ENCODE measurements around the gene THEMIS.
"Not testable (repeated sequence)": the region's sequence is repeated elsewhere in the genome, so short reads cannot be mapped to it uniquely, and the experiment has no call there.

Gene THEMIS

GRCh38 chr6:127914240-127914639 lies 13.4 kb upstream of the THEMIS start:
- DNase-seq (ENCODE audit: low read depth in 3 of 3, low spot score in 1 of 3), result no peak

GRCh38 chr6:127912914-127913313 lies 12.1 kb upstream of the THEMIS start:
- DNase-seq (ENCODE audit: low read depth in 3 of 3, low spot score in 1 of 3), result no peak

GRCh38 chr6:127907960-127908640 lies 7.2 kb upstream of the THEMIS start:
- no peak for DNase-seq (ENCODE audit: low read depth in 3 of 3, low spot score in 1 of 3)

GRCh38 chr6:127904160-127904559 lies 3.3 kb upstream of the THEMIS start:
- no peak for DNase-seq (ENCODE audit: low read depth in 3 of 3, low spot score in 1 of 3)

DNA sequence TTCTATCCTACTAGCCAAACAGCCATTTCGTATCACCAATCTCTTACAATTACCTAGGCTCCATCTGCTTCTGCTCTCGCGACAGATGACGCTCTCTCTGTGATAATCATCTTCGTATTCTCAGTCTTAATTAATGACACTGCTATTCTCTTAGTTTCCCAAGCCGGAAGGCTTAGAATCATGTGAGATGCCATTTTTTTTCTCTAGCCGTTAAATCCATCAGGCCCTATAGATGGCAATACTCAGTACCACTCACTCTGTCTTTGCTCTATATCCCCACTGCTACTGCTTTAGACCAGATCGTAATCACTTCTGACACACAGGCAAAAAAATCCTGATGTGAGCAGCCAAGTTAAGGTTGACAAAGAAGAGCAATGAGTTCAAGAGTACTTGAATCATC lies 2.1 kb upstream of the THEMIS start:
- DNase-seq (ENCODE audit: low read depth in 3 of 3, low spot score in 1 of 3), result no peak

- no peak for DNase-seq (ENCODE audit: low read depth in 3 of 3, low spot score in 1 of 3)
Observed at GRCh38 chr6:127897484-127897883, 3.4 kb downstream of the THEMIS start.

DNA sequence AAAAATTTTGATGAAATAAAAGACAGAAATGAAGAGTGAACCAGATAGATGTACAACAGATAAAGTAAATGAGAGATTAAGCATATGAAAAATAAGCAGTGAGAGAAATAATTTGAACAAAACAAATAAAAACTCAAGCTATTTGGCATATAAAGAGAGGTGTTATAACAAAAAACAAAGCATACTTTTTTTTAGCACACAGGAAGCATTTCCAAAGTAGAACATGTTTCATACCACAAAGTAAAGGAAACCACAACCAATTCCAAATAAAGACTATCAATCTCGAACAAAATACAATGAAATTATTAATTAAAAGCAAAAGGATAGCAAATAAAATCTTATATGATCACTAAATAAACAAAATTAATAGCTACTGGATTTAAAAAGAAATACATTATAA lies 6.8 kb downstream of the THEMIS start:
- no peak for DNase-seq (ENCODE audit: low read depth in 3 of 3, low spot score in 1 of 3)

DNA sequence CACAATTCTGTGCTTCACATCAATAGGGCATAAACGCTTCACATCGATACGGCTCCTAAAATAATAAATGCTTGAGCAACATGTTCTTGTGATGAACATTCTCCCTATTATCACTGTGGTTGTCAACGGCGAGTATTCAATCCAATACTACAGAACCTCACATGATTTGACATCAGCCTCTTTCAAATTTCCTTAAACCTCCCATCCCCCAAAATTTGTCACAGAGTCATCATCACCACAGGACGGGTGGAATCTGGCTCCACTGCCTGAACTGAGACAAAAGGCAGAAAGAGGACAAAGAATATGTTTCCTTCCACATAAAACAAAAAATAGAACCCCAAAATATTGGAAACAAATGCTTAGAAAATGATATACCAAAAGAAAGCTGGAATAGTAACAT lies 7.3 kb downstream of the THEMIS start:
- DNase-seq (ENCODE audit: low read depth in 3 of 3, low spot score in 1 of 3), result no peak

DNA sequence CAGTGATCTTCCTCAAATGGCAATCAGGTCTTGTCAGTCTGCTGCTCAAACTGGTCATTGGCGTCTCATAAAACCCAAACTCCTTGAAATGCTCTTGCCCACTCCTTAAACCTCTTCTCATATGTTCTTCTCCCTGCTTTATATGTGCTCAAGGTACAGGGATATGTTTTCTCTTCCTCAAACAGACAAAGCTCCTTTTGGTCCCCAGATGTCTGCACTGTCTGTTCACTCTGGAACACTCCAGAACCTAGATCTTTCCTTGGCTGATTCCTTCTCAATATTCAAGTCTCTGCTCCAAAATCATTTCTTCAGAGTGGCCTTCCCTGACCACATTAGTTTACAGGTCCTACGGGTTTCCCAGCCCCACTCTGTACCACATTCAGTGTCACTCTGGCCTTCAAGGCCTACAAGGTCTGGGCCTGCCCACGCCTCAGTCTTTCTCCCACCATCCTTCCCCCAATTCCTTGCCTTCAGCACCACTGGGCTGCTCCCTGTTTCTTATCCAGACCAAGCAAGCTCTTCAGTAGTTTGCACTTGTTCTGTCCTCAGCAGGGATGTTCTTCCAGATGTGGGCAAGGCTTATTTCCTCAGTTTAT lies 9.0 kb downstream of the THEMIS start:
- no peak for DNase-seq (ENCODE audit: low read depth in 3 of 3, low spot score in 1 of 3)

DNA sequence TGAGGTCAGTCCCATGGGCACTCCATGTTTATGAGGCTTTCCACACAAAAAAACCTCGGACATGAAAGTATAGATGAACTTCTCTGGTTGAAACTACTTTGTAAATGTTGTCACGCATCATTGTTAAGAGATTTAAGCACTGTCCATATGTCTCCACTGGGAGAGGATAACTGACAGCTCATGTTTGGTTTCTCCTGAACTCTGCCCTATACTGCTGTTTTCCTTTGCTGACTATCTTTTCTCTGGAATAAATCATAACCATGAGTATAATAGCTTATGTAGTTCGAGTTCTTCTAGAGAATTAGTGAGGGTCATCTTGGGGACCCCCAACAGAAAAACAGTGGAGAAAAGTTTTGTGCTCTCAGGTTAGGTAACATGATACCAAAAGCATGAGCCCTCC lies 14.3 kb downstream of the THEMIS start:
- DNase-seq (ENCODE audit: low read depth in 3 of 3, low spot score in 1 of 3), result no peak

DNA sequence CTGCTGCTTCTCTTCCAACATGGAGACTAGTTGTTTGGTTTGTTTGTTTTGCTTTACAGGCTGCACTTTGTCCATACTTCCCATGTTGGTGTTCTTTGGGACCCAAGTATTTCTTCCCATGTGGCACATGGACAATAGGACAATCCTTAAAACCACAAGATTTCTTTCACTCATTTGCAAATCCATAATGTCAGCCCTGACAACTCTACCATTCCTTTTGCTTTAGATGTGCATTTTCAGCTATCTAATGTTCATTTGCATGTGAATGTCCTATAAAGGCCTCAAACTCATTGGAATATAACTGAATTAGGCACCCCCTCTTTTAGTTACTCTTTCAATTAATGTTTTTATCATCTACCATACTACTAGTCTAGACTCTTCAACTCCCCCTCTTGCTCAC lies 16.7 kb downstream of the THEMIS start:
- DNase-seq (ENCODE audit: low read depth in 3 of 3, low spot score in 1 of 3), result no peak

DNA sequence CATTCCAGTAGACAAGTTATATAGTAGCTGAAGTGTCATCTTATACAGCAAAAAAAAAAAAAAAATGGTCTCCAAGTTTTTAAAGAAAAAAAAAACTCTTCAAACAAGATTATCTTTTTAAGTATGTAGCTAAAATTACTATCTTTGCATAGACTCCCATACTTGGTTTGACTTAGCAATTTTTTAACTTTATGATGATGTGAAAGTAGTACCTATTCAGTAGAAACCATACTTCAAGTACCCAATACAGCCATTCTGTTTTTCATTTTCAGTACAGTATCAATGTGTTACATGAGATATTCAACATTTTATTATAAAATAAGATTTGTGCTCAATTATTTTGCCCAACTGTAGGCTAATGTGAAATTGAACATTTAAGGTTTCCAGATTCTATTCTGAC lies 18.9 kb downstream of the THEMIS start:
- DNase-seq (ENCODE audit: low read depth in 3 of 3, low spot score in 1 of 3), result not testable (repeated sequence)

GRCh38 chr6:127880429-127880828 lies 20.4 kb downstream of the THEMIS start:
- no peak for DNase-seq (ENCODE audit: low read depth in 3 of 3, low spot score in 1 of 3)

DNA sequence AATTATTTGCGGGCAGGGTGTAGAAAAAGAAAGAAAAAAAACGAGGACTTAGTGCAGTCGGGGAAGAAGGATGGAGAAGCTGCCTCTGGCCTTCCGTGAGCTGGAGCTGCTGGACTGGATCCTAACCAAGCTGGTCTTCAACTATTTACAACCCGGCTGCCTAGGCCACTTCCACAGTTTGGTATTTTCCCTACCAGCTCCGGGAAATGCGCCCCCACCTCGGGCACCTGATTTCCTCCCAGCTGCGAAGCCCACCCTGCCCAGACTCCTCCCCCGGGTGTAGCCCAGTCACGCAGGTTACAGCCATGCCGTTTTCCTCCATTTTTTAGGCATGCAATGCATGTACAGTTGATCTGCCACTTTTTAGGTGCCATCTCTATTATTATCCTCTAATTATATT lies 21.2 kb downstream of the THEMIS start:
- DNase-seq (ENCODE audit: low read depth in 3 of 3, low spot score in 1 of 3), result no peak

GRCh38 chr6:127878115-127878514 lies 22.7 kb downstream of the THEMIS start:
- DNase-seq (ENCODE audit: low read depth in 3 of 3, low spot score in 1 of 3), result no peak

DNA sequence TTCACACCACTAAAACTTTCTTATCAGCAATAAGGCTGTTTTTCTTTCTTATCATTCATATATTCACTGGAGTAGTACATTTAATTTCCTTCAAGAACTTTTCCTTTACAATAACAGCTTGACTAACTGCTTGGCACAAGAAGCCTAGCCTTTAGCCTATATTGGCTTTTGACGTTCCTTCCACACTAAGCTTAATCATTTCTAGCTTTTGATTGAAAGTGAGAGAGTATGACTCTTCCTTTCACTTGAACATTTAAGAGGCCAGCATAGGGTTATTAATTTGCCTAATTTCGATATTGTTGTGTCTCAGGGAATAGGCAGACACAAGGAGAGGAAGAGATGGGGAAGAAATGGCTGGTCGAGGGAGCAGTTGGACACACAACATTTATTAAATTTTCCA lies 23.6 kb downstream of the THEMIS start:
- DNase-seq (ENCODE audit: low read depth in 3 of 3, low spot score in 1 of 3), result no peak

DNA sequence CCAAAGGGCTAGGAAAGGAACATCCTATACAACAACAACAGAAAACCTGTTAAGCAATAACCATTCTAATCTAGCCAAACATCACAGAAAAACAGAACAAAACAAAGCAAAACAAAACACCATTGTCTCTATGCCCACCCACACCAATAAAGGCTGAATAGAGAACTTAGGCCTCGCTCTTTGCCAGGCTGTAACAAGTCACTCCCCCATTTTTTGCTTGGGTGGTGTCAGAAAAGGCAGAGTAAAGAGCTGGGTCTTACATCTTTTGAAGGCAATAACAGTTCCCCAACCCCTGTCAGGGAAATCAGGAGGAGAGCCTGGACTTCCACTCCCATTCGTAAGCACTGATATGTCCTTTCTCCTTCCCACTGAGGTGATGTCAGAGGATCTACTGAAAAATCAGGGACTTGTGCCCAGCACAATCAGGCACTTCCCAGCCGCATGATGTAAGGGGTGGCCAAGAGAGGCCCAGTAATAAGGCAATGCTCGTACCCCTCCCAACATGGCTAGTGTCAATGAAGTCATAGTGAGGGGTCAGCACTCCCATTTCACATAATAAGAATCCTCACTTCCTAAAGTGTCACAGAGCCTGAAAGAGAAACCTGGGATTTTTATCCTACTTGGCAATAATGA lies 31.0 kb downstream of the THEMIS start:
- DNase-seq (ENCODE audit: low read depth in 3 of 3, low spot score in 1 of 3), result no peak

- no peak for DNase-seq (ENCODE audit: low read depth in 3 of 3, low spot score in 1 of 3)
Observed at GRCh38 chr6:127869183-127869582, 31.7 kb downstream of the THEMIS start.

DNA sequence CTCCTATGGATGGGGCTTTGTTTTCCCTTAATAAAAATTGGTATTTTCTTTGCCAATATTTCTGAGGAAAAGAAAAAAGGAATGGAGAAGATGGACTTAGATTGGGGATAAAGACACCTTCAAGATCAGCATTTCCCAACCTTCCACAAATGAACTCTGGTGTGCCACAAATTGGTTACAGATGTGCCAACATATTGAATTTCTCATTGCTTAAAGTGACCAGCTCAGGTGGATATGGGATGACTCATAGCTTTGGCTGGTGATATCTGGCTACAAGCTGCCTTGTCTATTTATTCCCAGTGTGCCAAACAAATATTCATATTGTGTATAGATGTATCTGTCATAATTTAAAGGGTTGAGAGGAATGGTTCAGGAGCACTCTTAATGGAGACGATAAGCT lies 32.5 kb downstream of the THEMIS start:
- DNase-seq (ENCODE audit: low read depth in 3 of 3, low spot score in 1 of 3), result no peak

- DNase-seq (ENCODE audit: low read depth in 3 of 3, low spot score in 1 of 3), result no peak
Observed at GRCh38 chr6:127866766-127867165, 34.1 kb downstream of the THEMIS start.

GRCh38 chr6:127865108-127865507 lies 35.8 kb downstream of the THEMIS start:
- no peak for DNase-seq (ENCODE audit: low read depth in 3 of 3, low spot score in 1 of 3)

- DNase-seq (ENCODE audit: low read depth in 3 of 3, low spot score in 1 of 3), result no peak
Observed at GRCh38 chr6:127864701-127865100, 36.2 kb downstream of the THEMIS start.

GRCh38 chr6:127860723-127861122 lies 40.1 kb downstream of the THEMIS start:
- no peak for DNase-seq (ENCODE audit: low read depth in 3 of 3, low spot score in 1 of 3)

All from stimulated activated CD4-positive, alpha-beta T cell treated with anti-CD3 and anti-CD28 coated beads, TNF-alpha, amount 100 ng/mL, for 1 hour (primary cell).